Mucosa of rectum (tissue), 2 donors: ENCODE data around the gene EFHC2.

ENCODE experiments used
- H3K27ac ChIP-seq, 2 donors: one replicate each; pipeline ENCODE4 v1.7.0; 2013; ENCODE audit warnings: inconsistent platforms in 2 of 2, low read depth in 2 of 2, low read length in 2 of 2
- H3K27me3 ChIP-seq, 2 donors: one replicate each; pipeline ENCODE4 v1.7.0; 2013; ENCODE audit warnings: low read length in 2 of 2; ENCODE audit not compliant: control insufficient read depth in 2 of 2, insufficient read depth in 2 of 2
- H3K36me3 ChIP-seq, 2 donors: one replicate each; pipeline ENCODE4 v1.7.0; 2013; ENCODE audit warnings: low read length in 2 of 2; ENCODE audit not compliant: control insufficient read depth in 2 of 2, insufficient read depth in 2 of 2
- H3K4me1 ChIP-seq, 2 donors: one replicate each; pipeline ENCODE4 v1.7.0; 2013; ENCODE audit warnings: low read length in 2 of 2, mild to moderate bottlenecking in 1 of 2; ENCODE audit not compliant: control insufficient read depth in 2 of 2, insufficient read depth in 2 of 2
- H3K4me3 ChIP-seq, 2 donors: one replicate each; pipeline ENCODE4 v1.7.0; 2013; ENCODE audit warnings: low read length in 2 of 2
- H3K9ac ChIP-seq, 2 donors: one replicate each; pipeline ENCODE4 v1.7.0; 2013; ENCODE audit warnings: low read length in 2 of 2, low read depth in 1 of 2, mild to moderate bottlenecking in 1 of 2
- H3K9me3 ChIP-seq, 2 donors: one replicate each; pipeline ENCODE4 v1.7.0; 2013; ENCODE audit warnings: low read length in 2 of 2; ENCODE audit not compliant: control insufficient read depth in 2 of 2
- donor health status: healthy.
- donor health status: Normal muscosa, but diverticular disease.

Gene EFHC2

DNA sequence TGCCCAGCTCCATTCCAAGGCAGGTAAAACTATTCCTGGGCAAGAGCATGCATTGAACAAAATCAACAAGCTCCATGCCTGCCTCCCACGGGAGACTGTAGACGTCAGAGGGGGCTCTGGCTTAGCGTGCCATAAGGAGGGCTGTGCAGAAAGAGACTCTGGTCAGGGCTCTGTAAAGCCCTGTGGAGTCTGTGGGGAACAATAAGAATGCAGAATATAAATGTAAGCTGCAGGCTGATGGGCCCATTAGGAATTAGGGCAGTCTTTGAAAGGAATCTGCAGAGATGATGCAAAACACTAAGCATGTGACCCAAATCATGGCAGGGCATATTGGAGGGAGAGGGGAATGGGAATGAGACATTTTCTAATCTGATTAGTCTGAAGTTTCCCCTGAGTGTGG is 170.3 kb downstream of the EFHC2 start:
- no peaks in the 10 kb centered on the region for H3K4me1 ChIP-seq
- H3K9ac ChIP-seq: no peak overlapping the region
- peaks cover 0 to 4% of the 10 kb centered on the region in 2 donors for H3K9me3 ChIP-seq
- no peaks in the 10 kb centered on the region for H3K36me3 ChIP-seq
- no peak overlapping the region for H3K27ac ChIP-seq
- no peak overlapping the region for H3K4me3 ChIP-seq
- H3K27me3 ChIP-seq: no peaks in the 10 kb centered on the region

DNA sequence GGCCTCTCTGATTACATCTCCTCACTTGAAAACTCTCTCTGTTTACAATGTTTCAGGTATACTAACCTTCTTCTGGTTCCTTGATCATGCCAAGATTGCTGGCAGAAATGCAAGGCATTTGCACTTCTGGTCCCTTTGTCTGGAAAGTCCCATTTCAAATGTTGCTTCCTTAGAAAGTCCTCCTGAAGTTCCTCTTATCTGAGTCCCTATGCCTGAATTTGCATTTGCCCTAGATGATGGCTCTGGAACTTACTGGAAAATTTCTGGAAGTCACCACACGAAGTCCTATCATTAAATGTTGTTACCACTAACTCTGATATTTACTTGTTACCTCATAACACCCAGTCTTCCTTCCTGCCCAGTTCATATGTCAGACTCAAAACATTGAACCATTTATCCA is 176.4 kb downstream of the EFHC2 start:
- no peaks in the 10 kb centered on the region for H3K27me3 ChIP-seq
- H3K27ac ChIP-seq: no peak overlapping the region
- no peaks in the 10 kb centered on the region for H3K36me3 ChIP-seq
- H3K4me3 ChIP-seq: no peak overlapping the region
- no peaks in the 10 kb centered on the region for H3K4me1 ChIP-seq
- H3K9ac ChIP-seq: no peak overlapping the region
- no peaks in the 10 kb centered on the region for H3K9me3 ChIP-seq

DNA sequence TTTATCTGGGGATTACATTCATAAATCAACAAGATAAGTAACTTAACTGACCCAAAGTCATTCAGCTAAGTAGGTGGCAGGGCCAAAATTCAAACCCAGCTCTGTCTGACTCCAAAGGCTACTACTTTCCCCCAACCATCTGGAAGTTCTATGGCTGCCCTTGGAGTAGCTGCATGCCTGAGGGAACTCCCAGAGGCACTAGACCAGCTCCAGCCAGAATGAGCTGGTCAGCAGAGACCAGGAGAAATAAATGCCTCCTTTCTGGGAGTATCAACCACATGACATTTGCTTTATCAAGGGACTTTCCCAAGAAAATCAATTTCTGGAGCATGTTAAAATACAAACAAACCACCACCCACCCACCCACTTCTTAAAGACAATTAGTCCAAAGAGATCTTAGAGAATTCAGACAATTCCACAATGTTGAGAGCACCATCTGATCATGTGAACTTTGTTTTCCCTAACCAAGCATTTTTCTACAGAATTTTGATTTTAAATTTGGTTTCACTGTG is 180.5 kb downstream of the EFHC2 start:
- H3K4me1 ChIP-seq: no peaks in the 10 kb centered on the region

DNA sequence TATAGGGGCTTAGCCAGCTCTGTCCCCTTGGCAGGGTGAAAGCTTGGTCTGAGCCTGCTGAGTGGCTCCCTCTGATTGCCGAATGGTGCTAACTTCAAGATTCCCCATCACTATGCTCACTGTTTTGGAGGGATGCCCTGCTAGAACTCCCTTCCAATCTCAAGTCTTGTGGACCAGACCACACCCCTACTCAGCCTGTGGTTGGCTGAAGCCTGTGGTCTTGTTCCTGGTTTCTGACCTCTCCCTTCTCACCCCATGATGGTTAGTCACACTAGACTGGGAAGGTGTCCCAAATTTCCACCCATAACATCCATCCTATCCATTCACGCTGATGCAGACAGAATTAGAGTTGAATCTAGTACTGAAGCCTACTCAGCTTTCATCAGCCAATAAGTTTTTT is 185.6 kb downstream of the EFHC2 start:
- Histone ChIP-seq H3K4me3 (no peak overlapping the region), H3K36me3 (no peaks in the 10 kb centered on the region), H3K27me3 (peaks cover 0 to 6% of the 10 kb centered on the region in 2 donors), H3K4me1 (no peaks in the 10 kb centered on the region), H3K9me3 (no peaks in the 10 kb centered on the region), H3K9ac (no peak overlapping the region), H3K27ac (no peak overlapping the region)

More for the DNA sequence above, 180.5 kb downstream of the EFHC2 start:
- Histone ChIP-seq H3K27me3 (no peaks in the 10 kb centered on the region), H3K9me3 (no peaks in the 10 kb centered on the region), H3K9ac (no peak overlapping the region), H3K27ac (no peak overlapping the region), H3K36me3 (no peaks in the 10 kb centered on the region), H3K4me3 (no peak overlapping the region)

DNA sequence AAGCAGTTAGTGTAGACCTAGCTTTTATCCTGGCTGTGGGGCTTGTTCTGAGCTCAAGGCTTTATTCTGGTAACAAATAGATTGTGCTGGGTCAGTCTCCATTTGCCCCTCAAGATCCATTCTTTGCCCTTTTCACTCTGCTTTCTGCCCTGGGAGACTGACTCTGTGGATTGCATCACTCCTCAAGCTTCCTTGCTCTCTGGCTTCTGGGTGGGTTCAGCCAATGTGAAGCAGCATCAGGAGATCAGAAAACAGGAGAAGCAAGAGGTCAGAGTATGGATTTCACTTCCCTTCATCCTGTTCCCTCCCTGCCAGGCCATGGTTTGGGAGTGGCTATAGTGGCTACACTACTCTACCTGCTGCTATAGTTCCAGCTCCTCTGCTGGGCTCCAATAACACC is 186.2 kb downstream of the EFHC2 start:
- Histone ChIP-seq H3K4me1 (no peaks in the 10 kb centered on the region), H3K9ac (no peak overlapping the region), H3K27me3 (peaks cover 0 to 6% of the 10 kb centered on the region in 2 donors), H3K4me3 (no peak overlapping the region), H3K9me3 (no peaks in the 10 kb centered on the region), H3K27ac (no peak overlapping the region), H3K36me3 (no peaks in the 10 kb centered on the region)

DNA sequence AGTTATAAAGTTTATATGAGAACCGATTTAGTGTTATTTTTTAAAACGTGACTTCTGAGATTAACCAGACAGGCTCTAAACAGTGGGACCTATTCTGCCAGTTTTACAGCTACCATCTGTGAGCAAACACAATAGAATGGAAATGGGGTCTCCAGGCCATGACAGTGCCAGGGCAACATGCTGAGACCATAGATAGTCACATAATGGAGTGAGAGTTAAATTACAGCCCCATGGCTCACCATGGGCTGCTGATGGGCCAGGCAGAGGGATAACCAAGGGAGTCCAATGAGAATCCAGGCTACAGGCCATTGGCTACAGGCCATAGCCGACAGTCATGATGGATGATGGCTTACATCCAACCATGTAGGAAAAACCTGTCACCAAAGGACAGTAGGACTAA is 186.7 kb downstream of the EFHC2 start:
- H3K9ac ChIP-seq: no peak overlapping the region
- no peak overlapping the region for H3K4me3 ChIP-seq
- H3K36me3 ChIP-seq: no peaks in the 10 kb centered on the region
- H3K27ac ChIP-seq: no peak overlapping the region
- peaks cover 0 to 6% of the 10 kb centered on the region in 2 donors for H3K27me3 ChIP-seq
- H3K4me1 ChIP-seq: no peaks in the 10 kb centered on the region
- H3K9me3 ChIP-seq: no peaks in the 10 kb centered on the region

DNA sequence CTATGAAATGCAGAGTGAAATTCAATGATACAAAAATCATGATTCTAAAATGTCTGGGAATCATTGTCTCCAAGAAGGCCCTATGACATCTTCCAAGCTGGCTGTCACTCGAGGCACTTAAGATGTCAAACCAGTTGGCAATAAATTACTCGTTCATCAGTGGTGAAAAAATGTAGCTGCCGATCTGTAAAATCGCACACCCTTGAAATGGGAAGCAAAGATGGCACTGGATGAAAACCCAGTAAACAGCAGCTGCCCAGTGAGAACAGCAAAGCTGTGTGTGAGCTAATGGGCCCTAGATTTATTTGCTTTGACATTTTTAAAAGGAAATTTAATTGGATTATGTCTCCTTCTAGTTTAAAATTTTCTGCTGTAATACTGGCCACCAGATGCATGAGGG is 188.3 kb downstream of the EFHC2 start:
- no peaks in the 10 kb centered on the region for H3K9me3 ChIP-seq
- H3K27me3 ChIP-seq: peaks cover 0 to 6% of the 10 kb centered on the region in 2 donors
- no peaks in the 10 kb centered on the region for H3K36me3 ChIP-seq
- no peak overlapping the region for H3K9ac ChIP-seq
- no peaks in the 10 kb centered on the region for H3K4me1 ChIP-seq
- no peak overlapping the region for H3K4me3 ChIP-seq
- H3K27ac ChIP-seq: no peak overlapping the region

DNA sequence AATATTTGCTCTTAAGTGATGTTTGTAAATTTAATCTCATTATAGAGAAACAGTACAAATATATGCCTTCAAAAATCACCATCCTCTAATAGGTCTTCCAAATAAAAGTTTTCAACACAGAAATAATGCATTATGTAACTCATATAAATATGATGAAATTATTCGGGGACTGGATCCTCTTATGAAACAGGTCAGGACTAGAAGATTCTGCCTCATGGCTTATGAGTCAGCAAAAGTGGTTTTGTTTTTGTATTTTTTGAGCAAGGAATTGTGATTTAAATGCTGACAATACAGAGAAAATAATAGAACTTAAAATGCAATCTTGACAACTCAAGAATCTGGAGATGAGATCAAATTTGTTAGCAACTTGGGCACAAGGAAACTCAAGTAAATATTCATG is 190.6 kb downstream of the EFHC2 start:
- Histone ChIP-seq H3K27ac (no peak overlapping the region), H3K27me3 (peaks cover 0 to 4% of the 10 kb centered on the region in 2 donors), H3K9me3 (no peaks in the 10 kb centered on the region), H3K4me3 (no peak overlapping the region), H3K36me3 (no peaks in the 10 kb centered on the region), H3K4me1 (no peaks in the 10 kb centered on the region), H3K9ac (no peak overlapping the region)

DNA sequence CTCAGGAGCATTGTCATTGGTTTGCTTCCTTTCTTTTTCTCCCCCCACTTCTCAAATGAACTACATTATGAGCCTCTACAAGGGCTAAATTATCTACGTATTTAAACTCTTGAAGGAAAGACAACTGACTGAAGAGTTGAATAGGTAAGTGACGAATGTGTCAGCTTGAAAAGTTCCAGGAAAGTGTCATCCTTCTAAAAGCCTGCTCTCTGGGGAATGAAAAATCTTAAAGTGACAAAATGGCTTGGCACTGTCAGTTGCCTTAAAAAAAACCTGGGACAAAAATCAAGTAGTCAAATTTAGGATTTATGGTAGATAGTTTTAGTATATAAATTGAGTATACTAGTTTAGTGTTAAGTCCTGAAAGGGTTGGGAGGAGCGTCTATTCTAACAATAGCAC is 196.3 kb downstream of the EFHC2 start:
- Histone ChIP-seq H3K36me3 (no peaks in the 10 kb centered on the region), H3K4me1 (no peaks in the 10 kb centered on the region), H3K4me3 (no peak overlapping the region), H3K27ac (no peak overlapping the region), H3K27me3 (no peaks in the 10 kb centered on the region), H3K9me3 (no peaks in the 10 kb centered on the region), H3K9ac (no peak overlapping the region)

DNA sequence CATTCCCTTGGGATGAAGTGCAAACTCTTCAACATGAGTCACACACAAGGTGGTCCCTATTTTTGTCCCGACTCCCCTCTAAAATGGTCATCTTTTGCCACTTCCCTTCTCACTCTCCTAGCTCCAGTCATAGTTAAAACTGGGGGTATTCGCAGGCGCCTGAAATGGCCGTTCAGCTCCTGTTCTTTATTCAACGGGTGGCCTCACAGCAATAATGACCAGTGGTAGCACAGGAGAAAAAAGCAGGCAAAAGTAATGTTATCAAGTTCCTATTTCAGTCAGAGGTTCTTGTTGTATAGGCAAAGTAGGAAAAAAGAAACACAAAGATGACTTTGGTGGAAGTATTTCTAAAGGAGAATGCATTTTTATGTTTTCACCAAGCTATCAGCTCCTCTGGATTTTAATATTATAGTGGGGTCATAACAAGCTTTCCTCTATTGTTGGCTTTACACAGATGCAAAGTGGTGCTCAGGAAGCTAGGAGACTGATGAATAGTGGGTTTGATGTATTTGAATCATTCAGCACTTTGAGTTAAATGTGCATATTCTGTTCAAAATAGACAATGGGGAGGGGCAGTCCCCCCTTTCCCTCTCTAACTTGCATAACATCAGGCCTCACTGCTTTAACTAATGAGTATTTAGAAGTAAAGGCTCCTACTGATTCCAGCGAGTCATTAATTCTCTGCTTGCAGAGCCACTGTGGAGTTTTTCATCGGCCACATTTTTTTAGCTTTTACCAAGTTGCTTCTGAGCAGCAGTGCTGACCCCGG is 199.1 kb downstream of the EFHC2 start:
- Histone ChIP-seq H3K9ac (no peak overlapping the region), H3K27ac (no peak overlapping the region), H3K4me3 (no peak overlapping the region), H3K27me3 (no peaks in the 10 kb centered on the region), H3K36me3 (no peaks in the 10 kb centered on the region), H3K4me1 (no peaks in the 10 kb centered on the region), H3K9me3 (no peaks in the 10 kb centered on the region)
